LNCaP clone FGC (cell line): Measurements from ENCODE around the gene POLR1H.
A peak's percentile ranks its signal among the peaks of the same experiment; 100 is the strongest.

Source experiments
- DNase-seq: peaks from one replicate; pipeline ENCODE4 v3.0.0-alpha.2; 2011; ENCODE audit warnings: low read depth
- H3K4me3 ChIP-seq: 2 replicates; pipeline ENCODE4 v1.5.1; 2011; ENCODE audit warnings: mild to moderate bottlenecking, low read depth, low read length, control low read depth
- TF ChIP-seq, protein P1 (sequence below): IDR thresholded peaks from 2 replicates; pipeline ENCODE4 v1.5.1; 2012; ENCODE audit warnings: mild to moderate bottlenecking; ENCODE audit not compliant: control insufficient read depth, insufficient read depth; ENCODE audit errors: extremely low read depth

POLR1H gene

DNA sequence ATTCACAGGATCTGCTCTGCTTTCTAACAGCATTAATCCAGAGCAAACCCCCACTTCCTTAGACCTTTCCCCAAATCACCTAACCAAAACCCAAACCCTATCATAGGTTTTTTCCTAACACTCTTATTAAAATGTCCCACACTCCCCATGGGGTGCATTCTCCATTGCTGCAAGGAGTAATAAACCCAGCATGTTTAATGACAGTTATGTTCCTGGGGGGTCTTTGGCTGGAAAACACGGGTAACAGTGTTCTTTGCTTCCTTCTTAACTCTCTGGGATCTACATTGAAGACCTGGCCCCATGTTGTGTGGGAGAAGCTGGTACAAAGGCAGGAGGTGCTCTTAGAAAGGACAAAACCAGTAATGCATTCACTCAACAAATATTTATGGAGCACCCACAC lies 35.8 kb downstream of the POLR1H start:
- no peak for DNase-seq
- TF ChIP-seq, protein P1, sequence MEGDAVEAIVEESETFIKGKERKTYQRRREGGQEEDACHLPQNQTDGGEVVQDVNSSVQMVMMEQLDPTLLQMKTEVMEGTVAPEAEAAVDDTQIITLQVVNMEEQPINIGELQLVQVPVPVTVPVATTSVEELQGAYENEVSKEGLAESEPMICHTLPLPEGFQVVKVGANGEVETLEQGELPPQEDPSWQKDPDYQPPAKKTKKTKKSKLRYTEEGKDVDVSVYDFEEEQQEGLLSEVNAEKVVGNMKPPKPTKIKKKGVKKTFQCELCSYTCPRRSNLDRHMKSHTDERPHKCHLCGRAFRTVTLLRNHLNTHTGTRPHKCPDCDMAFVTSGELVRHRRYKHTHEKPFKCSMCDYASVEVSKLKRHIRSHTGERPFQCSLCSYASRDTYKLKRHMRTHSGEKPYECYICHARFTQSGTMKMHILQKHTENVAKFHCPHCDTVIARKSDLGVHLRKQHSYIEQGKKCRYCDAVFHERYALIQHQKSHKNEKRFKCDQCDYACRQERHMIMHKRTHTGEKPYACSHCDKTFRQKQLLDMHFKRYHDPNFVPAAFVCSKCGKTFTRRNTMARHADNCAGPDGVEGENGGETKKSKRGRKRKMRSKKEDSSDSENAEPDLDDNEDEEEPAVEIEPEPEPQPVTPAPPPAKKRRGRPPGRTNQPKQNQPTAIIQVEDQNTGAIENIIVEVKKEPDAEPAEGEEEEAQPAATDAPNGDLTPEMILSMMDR = no peak
- H3K4me3 ChIP-seq = no peak overlapping the region

DNA sequence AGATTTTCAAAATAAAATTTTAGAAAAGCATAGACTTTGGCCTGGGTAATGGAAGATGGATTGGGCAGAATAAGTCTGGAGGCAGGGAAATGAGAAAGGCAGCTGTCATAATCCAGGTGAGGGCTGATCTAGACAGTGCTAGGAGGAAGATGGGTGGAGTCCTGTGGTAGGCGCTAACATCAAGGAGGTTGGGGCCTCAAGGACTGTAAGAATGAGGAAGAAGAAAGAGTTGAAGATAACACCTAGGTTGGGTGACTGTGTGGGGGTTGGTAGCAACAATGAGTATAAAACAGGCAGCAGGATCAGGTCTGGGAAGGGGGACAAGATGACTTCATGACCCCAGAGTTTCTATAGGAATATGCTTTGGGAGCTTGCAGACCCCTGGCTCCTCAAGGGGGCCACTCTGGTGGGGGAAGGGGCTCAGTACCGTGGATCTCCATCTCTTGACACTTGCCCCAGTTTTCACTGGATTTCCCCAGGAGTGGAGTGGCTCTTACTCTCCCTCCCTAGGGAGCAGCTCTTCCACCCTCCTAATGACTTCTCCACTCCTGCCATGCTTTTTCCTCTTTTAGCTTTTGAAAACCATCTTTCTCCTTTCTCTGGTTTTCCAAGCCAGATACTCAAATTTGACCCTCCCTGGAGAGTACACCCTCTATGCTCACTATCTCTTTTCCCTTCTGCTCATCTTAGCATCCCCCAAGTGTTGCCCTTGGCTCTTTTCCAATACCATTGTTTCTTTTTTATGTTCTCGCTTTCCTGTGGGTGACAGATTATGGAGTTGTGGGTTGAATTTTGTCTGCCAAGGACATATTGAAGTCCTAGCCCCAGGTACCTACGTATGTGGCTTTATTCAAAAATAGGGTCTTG lies 37.1 kb downstream of the POLR1H start:
- TF ChIP-seq, protein P1 = no peak
- no peak for DNase-seq
- no peak overlapping the region for H3K4me3 ChIP-seq

DNA sequence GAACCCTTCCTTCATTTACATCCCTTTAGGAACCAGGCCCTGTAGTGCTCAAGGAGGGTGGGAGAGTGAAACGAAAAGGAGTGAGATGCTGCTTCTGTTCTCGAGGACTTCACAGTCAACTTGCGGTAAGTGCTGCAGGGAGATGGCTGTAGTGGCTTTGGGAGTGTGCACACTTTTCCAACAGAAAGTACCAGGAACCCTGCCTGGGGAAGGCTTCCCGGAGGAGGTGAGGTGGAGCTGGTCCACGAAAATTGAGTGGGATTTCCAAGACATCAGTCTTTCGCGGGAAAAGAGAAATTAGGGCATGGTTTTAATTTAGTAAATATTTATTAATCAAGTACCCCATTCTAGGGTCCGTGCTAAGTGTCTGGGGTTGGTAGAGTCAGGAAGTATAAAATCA lies 39.1 kb downstream of the POLR1H start:
- TF ChIP-seq, protein P1 = no peak
- no peak for DNase-seq
- H3K4me3 ChIP-seq = no peak overlapping the region

DNA sequence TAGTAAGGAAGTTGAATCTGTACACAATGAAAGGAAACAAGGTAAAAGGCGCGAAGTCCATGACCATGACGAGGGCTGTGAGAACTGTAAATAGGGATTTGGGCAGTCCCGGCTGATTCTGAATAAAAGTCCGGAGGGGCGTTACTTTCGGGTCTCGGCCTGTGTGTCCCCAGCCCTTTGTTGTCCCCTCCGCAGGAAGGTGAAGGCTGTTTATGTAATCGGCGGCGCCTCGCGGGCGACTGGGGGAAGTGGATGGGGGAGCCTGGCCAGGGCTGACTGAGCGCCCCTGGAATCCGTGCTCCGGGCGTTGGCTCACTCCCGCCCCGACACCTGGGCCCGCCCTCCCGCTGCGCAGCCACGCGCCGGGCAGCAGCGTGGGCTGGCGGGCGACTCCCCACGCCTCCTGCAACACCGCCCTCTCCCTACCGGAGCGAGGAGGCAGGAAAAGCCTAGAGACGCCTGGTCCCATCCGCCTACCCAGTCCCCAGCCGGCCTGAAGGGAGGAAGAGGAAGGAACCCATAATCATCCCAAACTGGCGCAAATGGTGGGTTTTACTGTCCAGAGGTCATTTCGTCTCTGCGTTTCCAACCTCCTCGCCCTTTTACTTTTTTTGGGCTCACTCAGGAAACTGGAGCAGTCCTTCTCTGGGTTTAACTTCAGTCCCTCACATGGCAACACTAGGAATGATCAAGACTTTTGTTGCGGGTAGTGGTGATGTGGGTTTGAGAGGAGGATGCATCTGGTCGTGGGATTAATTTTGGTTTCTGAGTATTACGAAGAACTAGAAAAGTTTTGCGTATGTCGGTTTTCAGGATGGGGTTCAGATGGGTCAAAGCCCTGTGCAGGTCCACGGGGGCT lies 39.7 kb downstream of the POLR1H start:
- TF ChIP-seq, protein P1 = no peak
- H3K4me3 ChIP-seq = no peak overlapping the region
- no peak for DNase-seq

DNA sequence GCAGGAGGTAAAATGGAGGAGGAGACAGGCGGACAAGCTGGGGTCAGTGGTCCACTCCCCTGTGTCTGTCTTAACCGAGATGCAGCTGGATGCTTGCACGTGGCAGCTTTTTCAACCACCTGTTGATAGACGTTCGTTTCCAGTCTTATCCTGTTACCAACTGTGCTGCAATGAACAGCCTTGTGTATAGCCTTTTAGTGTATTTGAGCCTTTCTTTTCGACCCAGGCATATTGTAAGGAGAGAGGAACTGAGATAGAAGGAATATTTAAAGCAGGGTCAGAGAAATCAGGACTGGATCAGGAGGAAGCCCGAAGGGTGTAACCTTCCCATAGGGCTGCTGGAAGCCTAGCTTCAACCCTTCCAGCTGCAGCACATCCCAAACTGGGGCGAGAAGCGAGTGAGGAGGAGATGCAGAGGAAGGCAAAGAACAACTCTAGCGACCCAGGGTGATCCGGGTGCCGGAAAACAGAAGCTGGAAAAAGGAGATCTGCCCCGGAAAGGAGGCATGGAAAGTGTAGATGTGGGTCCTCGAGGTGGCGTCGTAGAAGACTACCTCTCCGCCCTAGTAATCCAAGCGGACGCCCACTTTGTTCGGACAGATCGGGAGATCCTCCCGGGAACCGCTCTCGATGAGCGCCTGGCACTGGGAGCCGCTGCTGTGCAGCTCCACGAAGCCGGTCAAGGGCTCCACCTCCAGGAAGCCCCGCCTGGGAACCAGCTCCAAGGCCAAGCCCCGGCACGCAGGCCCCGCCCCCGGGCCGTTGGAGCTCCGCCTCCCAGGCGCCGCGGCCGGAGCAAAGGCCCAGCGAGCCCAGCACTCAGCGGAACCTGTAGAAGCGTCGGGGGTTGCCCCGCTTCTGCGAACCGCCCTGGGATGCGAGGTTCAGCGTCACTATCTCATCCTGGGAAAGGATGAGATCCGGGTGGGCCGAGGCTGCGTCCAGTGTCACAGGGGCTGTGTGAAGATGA lies 40.7 kb downstream of the POLR1H start:
- TF ChIP-seq, protein P1 = peak; percentile 10; the same call in 1 of the 2 replicates
- H3K4me3 ChIP-seq = peak overlapping the region; percentile 49
- DNase-seq = peak; percentile 52

DNA sequence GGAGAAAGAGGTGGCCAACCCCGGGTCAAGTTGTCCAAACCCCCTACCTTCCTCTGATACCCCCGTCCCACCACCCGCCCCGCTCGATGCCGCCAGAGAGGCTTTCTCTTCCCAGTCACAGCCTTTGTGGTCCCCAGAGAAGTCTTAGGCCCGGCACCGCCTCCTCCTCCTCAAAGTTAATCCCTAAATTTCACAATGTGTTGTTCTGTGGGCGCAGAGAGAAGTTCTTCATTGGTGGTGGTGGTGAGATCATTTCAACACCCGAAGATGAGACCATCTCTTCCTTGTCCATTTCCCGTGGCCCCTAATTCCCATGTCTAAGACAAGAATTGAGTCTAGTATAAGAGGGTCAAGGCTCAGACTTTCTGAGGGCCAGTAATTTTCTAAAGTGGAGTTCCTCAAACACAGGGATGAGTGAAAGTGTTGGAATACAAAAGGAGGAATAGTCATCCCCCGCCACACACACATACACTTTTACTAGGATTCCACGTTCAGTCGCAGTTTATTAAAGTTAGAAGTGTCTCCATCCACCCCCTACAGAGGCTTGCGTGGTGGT lies 41.4 kb downstream of the POLR1H start:
- DNase-seq = no peak
- TF ChIP-seq, protein P1 = no peak
- H3K4me3 ChIP-seq = peak overlapping the region; percentile 49
